K562 (cell line): Measurements from ENCODE around the gene IFI30. TPM values are rescaled to one million over a fixed set of nuclear protein-coding genes. Genes with fewer than 3 reads are reported as not detected.

ENCODE experiments used
- CBFB ChIP-seq: sonication (generic); formaldehyde crosslinking; IDR thresholded peaks from 2 replicates; pipeline ENCODE4 v1.4.0; 2020; ENCODE audit warnings: mild to moderate bottlenecking, missing genetic modification reagents
- CBX8 ChIP-seq: fragments of 200-600 bp; sonication (generic); IDR thresholded peaks from 2 replicates; pipeline ENCODE4 v1.6.1; 2012; ENCODE audit warnings: borderline replicate concordance, mixed run types, low read depth, mild to moderate bottlenecking, moderate library complexity, mixed read lengths, low read length, control low read depth, inconsistent platforms; ENCODE audit not compliant: poor library complexity, severe bottlenecking; ENCODE audit errors: extremely low read depth
- CCAR2 ChIP-seq: fragments of 200-400 bp; formaldehyde crosslinking; IDR thresholded peaks from 2 replicates; pipeline ENCODE4 v1.6.1; 2017; ENCODE audit warnings: mild to moderate bottlenecking, low read depth, low read length
- LARP7 ChIP-seq: fragments of 450-650 bp; IDR thresholded peaks from 2 replicates; pipeline ENCODE4 v1.6.1; 2016
- polyA plus RNA-seq, 8 experiments: library from polyadenylated mRNA; depleted of rRNA in 4 of 8; stranded (reverse) in 5 of 8; unstranded in 3 of 8; fragments of >200 nt; fragmentation: Nextera tagmentation in 2 of 8; fragmentation: Illumina TruSeq in 1 of 8; extraction: Ambion mirVana in 2 of 8; extraction: Trizol in 1 of 8; gene quantifications; 2 replicates each; pipeline versions ENCODE4 v1.2.1 to v1.2.3, GENCODE V29; 2011 to 2014; ENCODE audit warnings: inconsistent platforms in 1 of 8, missing spikeins in 1 of 8
- total RNA-seq, 7 experiments: library from RNA; depleted of rRNA in 6 of 7; stranded (reverse); fragments of >200 nt in 6 of 7; fragmentation: Illumina TruSeq in 2 of 7; extraction: Trizol in 2 of 7; gene quantifications; 2 replicates each; pipeline versions ENCODE4 v1.2.1 to v1.2.3, GENCODE V29; 2011 to 2021; ENCODE audit warnings: low replicate concordance in 1 of 7
- TF ChIP-seq, protein P1 (sequence below), 2 experiments: fragments of 450-650 bp; IDR thresholded peaks; 2 replicates each; pipeline ENCODE4 v1.6.1; 2016; ENCODE audit warnings: mild to moderate bottlenecking in 2 of 2, borderline replicate concordance in 1 of 2, low read depth in 1 of 2, moderate library complexity in 1 of 2
- TF ChIP-seq, protein P2 (sequence below): fragments of 450-650 bp; IDR thresholded peaks from 2 replicates; pipeline ENCODE4 v1.6.1; 2018; ENCODE audit not compliant: partially characterized antibody
- TF ChIP-seq, protein P3 (sequence below): fragments of 450-650 bp; IDR thresholded peaks from 2 replicates; pipeline ENCODE4 v1.6.1; 2016
- TF ChIP-seq, protein P4 (sequence below): sonication (generic); formaldehyde crosslinking; IDR thresholded peaks from 2 replicates; pipeline ENCODE4 v1.8.0; 2022; ENCODE audit warnings: mild to moderate bottlenecking, missing genetic modification reagents, borderline replicate concordance

Gene IFI30
- total and polyA plus RNA-seq, 9 of the 15 experiments (the other 6 are each of a cell fraction or from before 2014, with no cell fraction given): 63.7 to 430 (median 109) TPM

DNA sequence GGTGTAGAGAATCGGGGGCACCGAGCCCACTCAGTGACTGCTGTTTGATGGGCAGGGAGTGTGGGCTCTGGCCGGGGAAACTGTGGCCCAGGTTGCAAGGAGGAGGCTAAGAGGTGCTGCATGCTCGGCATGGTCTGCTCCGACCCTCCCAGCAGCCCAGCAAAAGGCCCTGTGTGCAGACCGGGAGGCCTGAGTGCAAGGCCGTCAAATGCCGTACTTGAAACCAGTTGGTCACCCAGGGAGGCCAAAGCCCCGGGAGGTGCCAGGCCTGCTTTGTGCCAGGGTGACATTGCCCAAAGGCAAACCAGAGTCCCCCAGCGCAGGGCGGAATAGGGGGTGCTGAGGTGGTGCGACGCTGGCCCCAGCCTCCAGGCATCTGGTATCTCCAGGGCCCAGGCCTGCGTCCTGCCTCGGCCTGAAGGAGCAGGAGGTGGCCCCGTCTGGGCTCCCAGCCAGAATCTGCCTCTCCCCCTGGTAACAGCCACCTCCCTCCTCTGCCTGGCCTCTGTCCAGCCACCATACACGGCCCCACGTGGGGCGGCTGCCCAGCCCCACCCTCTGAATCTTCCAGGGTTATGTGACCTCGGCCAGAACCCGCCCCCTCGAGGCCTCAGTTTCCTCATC, 16.7 kb upstream of the IFI30 start (continued):
- TF ChIP-seq, protein P1, sequence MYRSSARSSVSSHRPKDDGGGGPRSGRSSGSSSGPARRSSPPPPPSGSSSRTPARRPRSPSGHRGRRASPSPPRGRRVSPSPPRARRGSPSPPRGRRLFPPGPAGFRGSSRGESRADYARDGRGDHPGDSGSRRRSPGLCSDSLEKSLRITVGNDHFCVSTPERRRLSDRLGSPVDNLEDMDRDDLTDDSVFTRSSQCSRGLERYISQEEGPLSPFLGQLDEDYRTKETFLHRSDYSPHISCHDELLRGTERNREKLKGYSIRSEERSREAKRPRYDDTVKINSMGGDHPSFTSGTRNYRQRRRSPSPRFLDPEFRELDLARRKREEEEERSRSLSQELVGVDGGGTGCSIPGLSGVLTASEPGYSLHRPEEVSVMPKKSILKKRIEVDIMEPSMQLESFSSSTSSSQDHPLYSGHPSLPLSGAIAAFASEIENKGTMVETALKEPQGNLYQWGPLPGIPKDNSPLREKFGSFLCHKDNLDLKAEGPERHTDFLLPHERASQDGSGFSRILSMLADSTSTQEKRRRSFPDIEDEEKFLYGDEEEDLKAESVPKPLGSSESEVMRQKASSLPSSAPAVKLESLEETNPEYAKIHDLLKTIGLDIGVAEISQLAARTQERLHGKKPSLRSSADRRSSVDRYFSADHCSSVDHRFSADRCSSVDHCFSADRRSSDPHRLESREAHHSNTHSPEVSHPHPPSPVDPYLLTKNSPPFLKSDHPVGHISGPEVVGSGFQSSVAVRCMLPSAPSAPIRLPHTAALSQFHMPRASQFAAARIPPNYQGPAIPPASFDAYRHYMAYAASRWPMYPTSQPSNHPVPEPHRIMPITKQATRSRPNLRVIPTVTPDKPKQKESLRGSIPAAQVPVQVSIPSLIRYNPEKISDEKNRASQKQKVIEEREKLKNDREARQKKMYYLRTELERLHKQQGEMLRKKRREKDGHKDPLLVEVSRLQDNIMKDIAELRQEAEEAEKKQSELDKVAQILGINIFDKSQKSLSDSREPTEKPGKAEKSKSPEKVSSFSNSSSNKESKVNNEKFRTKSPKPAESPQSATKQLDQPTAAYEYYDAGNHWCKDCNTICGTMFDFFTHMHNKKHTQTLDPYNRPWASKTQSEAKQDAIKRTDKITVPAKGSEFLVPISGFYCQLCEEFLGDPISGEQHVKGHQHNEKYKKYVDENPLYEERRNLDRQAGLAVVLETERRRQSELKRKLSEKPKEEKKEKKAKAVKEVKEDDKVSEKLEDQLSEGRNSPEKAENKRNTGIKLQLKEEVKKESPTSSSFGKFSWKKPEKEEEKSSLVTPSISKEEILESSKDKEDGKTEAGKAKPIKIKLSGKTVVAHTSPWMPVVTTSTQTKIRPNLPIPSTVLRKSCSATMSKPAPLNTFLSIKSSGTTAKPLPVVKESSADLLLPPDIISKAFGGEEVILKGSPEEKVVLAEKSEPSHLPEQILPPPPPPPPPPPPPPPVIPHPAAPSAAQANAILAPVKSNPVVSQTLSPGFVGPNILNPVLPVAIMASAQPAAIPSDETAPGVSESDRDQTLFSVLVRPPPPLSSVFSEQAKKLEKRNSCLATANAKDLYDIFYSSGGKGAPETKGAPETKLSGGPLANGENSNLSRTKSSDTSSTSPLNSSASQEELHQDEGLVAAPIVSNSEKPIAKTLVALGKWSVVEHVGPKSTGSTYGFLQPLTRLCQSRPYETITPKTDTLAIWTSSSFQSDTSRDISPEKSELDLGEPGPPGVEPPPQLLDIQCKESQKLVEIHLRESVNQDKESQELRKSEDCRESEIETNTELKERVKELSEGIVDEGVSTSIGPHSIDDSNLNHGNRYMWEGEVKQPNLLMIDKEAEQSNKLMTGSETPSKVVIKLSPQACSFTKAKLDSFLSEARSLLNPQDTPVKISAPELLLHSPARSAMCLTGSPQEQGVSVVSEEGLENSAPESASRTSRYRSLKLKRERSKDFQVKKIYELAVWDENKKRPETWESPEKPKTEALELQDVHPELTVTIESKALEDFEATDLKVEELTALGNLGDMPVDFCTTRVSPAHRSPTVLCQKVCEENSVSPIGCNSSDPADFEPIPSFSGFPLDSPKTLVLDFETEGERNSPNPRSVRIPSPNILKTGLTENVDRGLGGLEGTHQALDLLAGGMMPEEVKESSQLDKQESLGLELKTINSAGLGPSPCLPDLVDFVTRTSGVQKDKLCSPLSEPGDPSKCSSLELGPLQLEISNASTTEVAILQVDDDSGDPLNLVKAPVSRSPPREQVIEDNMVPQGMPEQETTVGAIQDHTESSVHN (IDR thresholded peaks at IDR 0.05; ENCODE audit: borderline replicate concordance in 1 of 2, low read depth in 1 of 2): no peak
- TF ChIP-seq LARP7 (no peak), CCAR2 (no peak), CBX8 (no peak), CBFB (CRISPR knock-in tag) (no peak)
- TF ChIP-seq, protein P2, sequence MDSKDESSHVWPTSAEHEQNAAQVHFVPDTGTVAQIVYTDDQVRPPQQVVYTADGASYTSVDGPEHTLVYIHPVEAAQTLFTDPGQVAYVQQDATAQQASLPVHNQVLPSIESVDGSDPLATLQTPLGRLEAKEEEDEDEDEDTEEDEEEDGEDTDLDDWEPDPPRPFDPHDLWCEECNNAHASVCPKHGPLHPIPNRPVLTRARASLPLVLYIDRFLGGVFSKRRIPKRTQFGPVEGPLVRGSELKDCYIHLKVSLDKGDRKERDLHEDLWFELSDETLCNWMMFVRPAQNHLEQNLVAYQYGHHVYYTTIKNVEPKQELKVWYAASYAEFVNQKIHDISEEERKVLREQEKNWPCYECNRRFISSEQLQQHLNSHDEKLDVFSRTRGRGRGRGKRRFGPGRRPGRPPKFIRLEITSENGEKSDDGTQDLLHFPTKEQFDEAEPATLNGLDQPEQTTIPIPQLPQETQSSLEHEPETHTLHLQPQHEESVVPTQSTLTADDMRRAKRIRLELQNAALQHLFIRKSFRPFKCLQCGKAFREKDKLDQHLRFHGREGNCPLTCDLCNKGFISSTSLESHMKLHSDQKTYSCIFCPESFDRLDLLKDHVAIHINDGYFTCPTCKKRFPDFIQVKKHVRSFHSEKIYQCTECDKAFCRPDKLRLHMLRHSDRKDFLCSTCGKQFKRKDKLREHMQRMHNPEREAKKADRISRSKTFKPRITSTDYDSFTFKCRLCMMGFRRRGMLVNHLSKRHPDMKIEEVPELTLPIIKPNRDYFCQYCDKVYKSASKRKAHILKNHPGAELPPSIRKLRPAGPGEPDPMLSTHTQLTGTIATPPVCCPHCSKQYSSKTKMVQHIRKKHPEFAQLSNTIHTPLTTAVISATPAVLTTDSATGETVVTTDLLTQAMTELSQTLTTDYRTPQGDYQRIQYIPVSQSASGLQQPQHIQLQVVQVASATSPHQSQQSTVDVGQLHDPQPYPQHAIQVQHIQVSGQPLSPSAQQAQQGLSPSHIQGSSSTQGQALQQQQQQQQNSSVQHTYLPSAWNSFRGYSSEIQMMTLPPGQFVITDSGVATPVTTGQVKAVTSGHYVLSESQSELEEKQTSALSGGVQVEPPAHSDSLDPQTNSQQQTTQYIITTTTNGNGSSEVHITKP: no peak
- TF ChIP-seq, protein P3, sequence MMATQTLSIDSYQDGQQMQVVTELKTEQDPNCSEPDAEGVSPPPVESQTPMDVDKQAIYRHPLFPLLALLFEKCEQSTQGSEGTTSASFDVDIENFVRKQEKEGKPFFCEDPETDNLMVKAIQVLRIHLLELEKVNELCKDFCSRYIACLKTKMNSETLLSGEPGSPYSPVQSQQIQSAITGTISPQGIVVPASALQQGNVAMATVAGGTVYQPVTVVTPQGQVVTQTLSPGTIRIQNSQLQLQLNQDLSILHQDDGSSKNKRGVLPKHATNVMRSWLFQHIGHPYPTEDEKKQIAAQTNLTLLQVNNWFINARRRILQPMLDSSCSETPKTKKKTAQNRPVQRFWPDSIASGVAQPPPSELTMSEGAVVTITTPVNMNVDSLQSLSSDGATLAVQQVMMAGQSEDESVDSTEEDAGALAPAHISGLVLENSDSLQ: no peak
- TF ChIP-seq, protein P4, sequence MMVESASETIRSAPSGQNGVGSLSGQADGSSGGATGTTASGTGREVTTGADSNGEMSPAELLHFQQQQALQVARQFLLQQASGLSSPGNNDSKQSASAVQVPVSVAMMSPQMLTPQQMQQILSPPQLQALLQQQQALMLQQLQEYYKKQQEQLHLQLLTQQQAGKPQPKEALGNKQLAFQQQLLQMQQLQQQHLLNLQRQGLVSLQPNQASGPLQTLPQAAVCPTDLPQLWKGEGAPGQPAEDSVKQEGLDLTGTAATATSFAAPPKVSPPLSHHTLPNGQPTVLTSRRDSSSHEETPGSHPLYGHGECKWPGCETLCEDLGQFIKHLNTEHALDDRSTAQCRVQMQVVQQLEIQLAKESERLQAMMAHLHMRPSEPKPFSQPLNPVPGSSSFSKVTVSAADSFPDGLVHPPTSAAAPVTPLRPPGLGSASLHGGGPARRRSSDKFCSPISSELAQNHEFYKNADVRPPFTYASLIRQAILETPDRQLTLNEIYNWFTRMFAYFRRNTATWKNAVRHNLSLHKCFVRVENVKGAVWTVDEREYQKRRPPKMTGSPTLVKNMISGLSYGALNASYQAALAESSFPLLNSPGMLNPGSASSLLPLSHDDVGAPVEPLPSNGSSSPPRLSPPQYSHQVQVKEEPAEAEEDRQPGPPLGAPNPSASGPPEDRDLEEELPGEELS: no peak
